ENCODE measurements around the gene CCDC127.

CCDC127 gene

GRCh38 chr5:189486-189885, 28.5 kb downstream of the CCDC127 start:
- DNase-seq (ENCODE audit: low spot score), result no peak

- DNase-seq (ENCODE audit: low spot score), result peak; percentile 87
Observed at GRCh38 chr5:188488-189481, 29.2 kb downstream of the CCDC127 start.

- no peak for DNase-seq (ENCODE audit: low spot score)
Observed at GRCh38 chr5:187617-188451, 30.1 kb downstream of the CCDC127 start.

DNA sequence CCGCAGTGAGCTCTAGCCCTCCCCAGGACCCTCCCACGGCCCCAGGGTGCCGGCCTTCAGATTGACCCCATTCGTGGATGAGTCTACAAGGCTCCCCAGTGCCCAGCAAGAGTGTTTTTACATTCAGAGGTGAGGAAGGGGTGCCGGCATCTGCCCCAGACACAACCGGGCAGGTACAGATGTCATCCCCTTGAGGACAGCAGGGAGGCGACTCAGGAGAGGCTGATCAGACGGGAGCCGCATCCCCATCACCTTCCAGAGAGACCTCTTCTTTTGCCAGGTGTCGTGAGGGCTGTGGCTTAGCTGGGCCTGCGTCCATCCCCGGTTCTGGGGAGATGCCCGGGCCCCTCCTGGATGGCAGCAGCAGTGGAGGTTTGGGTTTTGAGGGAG, 30.9 kb downstream of the CCDC127 start:
- DNase-seq (ENCODE audit: low spot score), result no peak

DNA sequence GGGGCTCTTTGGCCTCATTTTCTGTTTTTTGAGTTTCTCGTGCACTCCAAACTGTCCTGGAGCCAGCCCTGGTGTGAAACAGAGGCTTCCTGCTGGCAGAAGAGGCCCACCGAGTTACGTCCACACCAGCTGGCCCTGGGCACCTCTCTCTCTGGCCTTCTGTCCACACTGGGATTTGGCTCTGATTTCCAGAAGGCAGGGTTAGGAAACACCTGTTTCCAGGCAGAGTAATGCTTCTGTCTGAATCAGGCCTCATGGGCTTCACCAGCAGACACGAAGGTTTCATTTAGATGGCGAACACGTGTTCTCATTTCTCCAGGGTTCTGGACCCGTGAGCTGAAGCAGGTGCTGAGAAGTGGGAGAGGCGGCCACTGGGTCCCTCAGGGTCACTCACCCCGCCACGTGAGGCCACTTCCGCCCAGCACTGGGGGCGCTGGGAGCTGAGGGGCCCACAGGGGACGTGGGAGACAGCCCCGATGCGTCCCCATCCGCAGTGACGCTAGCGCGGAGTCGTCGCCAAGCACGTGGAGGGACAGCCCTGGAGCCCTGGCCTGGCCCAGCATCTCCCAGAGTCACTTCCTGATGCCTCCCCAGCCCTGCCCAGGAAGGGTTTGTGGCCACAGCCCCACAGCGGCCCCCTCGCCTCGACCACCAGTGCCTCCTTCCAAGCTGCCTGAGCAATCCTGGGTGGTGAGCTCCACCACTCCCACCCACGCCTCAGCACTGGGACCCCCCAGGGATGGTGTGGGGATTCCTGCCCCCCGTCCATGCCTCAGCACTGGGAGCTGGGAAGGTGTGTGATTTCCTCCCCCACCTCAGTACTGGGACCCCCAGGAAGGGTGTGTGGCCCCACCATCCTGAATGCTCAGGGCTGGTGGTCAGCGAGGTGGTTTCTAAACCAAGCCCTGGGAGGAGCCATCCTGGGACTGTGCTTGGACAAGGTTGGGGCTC, 31.6 kb downstream of the CCDC127 start:
- DNase-seq (ENCODE audit: low spot score), result no peak

- DNase-seq (ENCODE audit: low spot score), result no peak
Observed at GRCh38 chr5:185095-186070, 32.6 kb downstream of the CCDC127 start.

DNA sequence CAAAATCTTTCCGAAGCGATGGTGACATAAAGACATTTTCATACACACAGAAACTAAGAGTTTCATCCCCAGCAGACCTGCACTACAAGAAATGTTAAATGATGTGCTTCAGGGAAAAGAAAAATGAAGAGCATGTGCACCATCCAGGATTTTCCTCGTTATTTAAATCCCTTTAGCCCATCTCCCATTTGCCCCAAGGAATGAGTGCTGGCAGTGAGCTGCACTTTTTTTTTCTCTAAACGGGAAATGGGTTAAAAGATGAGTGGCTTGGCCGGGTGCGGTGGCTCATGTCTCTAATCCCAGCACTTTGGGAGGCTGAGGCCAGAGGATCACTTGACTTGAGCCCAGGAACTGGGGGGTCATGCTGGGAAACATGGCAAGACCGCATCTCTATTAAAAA, 33.5 kb downstream of the CCDC127 start:
- no peak for DNase-seq (ENCODE audit: low spot score)

GRCh38 chr5:182126-182525, 35.8 kb downstream of the CCDC127 start:
- DNase-seq (ENCODE audit: low spot score), result no peak

GRCh38 chr5:181566-181965, 36.4 kb downstream of the CCDC127 start:
- DNase-seq (ENCODE audit: low spot score), result no peak

- DNase-seq (ENCODE audit: low spot score), result no peak
Observed at GRCh38 chr5:181160-181559, 36.8 kb downstream of the CCDC127 start.

GRCh38 chr5:180286-180918, 37.6 kb downstream of the CCDC127 start:
- no peak for DNase-seq (ENCODE audit: low spot score)

- DNase-seq (ENCODE audit: low spot score), result no peak
Observed at GRCh38 chr5:179401-179800, 38.6 kb downstream of the CCDC127 start.

GRCh38 chr5:178110-178509, 39.8 kb downstream of the CCDC127 start:
- no peak for DNase-seq (ENCODE audit: low spot score)

DNA sequence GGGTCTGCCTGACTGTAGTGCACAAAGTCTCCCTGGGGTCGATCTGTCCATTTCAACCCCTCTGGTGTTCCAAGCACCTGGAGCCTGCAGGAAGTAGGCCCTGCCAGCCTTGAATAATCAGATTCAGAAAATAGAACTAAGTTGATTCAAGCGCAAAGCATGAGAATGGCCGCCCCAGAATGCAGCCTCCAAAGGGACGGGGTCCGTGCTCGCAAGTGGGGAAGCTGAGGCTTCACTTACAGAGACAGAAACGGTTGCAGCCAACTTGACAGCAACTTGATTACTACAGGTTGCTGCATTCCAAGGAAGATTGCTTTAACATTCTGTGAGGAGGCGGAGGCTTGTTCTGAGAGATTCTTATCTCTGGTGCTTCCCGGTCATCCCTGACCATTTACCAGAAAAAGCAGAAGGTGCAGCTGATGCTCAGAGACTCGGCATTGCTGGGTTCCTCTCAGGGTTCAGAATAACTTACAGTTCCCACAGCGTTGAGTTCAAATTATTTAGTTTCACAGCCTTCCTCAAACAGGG, 41.6 kb downstream of the CCDC127 start:
- no peak for DNase-seq (ENCODE audit: low spot score)

DNA sequence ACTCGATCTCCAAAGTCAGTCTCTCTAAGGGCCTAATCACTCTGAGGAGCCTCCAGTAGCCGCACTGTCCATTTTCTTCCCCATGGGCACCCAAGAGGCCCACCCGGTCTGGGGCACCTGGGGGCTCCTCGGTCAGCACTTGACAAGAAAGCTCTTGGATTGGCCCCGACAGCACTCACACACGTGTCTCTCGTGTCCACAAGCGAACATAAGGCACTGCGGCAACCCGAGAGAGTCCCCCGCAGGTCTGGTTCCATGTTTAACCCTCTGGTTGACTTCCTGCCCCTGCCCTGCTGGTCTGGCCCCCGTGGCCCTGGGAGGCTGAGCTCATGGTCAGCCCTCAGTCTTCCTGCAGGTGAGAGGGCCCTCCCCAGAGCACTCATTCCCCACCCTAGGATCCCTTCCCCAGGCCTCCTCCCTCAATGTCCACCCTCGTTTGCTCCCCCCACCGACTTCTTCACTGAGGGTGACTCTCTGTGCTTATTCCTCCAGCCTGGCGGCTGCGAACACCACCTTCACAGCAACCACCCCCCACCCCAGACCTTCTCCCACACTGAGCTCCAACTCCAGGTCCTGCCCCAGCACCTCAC, 43.0 kb downstream of the CCDC127 start:
- DNase-seq (ENCODE audit: low spot score), result no peak

- no peak for DNase-seq (ENCODE audit: low spot score)
Observed at GRCh38 chr5:174291-174600, 43.7 kb downstream of the CCDC127 start.

DNA sequence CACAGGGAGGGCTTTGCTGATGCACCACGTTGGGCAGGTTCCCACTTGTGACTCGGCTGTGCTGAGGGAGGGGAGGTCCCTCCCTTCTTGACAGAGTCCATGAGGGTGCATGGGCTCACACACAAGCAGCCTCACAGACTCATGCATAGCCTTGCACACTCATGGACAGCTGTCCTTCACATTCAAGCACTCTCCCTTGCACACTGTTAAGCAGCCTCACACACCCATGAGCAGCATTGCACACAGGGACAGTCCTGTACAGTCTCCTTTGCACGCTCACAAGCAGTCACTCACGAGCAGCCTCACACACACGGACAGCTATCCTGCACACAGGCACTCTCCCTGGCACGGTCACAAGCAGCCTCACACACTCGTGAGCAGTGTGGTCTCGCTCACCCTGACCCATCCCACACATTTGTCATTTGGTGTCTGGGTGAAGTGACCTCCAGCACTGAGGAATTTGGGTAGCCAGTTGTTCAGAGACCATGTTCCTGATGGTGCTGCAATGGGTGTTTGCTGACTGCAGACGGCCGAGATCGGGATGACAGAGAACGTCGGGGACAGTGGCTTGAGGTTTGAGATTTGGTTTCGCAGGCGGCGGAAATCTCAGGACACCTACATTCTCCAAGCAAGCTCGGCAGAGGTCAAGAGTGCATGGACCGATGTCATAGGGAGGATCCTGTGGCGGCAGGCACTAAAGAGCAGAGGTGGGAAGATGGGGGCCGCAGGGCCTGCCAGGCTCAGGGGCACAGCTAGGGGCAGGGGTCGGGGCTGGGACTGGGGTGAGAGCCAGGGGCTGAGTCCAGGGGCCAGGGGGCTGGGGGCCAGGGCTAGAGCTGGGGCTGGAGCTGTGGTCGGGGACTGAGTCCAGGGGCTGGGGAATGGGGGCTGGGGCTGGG, 44.3 kb downstream of the CCDC127 start:
- DNase-seq (ENCODE audit: low spot score), result no peak

DNA sequence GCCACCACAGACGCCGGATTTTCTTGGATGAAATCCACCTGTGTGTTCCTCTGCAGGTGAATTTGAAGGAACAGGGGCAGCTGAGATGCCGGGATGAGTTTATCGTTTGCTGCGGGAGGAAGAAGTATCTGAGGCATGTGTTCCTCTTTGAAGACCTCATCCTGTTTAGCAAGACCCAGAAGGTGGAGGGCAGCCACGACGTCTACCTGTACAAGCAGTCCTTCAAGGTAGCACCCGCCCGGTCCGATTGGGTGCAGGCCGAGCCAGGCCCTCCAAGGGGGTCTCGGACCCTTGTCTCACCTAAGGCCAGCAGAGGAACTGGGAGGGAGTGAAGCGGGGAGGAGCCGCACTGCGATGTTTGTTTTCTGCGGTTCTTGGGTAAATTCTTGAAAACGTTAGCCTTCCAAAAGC, 45.1 kb downstream of the CCDC127 start:
- no peak for DNase-seq (ENCODE audit: low spot score)

DNA sequence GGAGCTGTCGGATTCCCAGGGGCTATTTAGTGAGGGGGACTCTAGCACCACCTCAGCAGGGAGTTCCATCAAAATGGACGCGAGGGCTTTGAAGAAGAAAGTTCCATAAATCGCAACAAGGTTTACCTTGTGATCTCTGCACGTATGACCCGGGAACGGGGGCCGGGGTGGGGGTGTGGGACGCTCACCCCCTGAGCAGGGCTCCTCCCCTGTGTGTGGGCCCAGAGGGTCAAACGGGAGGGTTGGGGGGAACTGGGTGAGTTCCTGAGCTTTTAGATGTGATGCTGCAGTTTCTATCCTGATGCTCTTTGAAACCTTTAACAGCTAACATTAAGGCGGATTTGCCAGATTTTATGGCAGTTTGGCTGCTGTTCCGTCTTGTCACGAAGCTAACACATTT, 45.5 kb downstream of the CCDC127 start:
- DNase-seq (ENCODE audit: low spot score), result no peak

All from hematopoietic multipotent progenitor cell treated with erythropoietin and hydrocortisone succinate and interleukin-3 and kit ligand, for 15 days (in vitro differentiated cells).